ENCODE data around the gene ORMDL2.

- TF ChIP-seq, protein P1, sequence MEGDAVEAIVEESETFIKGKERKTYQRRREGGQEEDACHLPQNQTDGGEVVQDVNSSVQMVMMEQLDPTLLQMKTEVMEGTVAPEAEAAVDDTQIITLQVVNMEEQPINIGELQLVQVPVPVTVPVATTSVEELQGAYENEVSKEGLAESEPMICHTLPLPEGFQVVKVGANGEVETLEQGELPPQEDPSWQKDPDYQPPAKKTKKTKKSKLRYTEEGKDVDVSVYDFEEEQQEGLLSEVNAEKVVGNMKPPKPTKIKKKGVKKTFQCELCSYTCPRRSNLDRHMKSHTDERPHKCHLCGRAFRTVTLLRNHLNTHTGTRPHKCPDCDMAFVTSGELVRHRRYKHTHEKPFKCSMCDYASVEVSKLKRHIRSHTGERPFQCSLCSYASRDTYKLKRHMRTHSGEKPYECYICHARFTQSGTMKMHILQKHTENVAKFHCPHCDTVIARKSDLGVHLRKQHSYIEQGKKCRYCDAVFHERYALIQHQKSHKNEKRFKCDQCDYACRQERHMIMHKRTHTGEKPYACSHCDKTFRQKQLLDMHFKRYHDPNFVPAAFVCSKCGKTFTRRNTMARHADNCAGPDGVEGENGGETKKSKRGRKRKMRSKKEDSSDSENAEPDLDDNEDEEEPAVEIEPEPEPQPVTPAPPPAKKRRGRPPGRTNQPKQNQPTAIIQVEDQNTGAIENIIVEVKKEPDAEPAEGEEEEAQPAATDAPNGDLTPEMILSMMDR (IDR thresholded peaks at IDR 0.05) = no peak
- TF ChIP-seq POLR2A (IDR thresholded peaks at IDR 0.05) = no peak
These were observed 44.4 kb downstream of the ORMDL2 start for GRCh38 chr12:55862286-55862685.

Measured in esophagus squamous epithelium (tissue), 4 donors.